Fibroblast of the aortic adventitia (primary cell): ENCODE data around the gene NINJ2. TPM values are rescaled to one million over a fixed set of nuclear protein-coding genes. Genes with fewer than 3 reads are reported as not detected.
"Not testable (repeated sequence)": the region's sequence is repeated elsewhere in the genome, so short reads cannot be mapped to it uniquely, and the experiment has no call there.

Experiments used
- DNase-seq: peaks from one replicate; pipeline ENCODE4 v3.0.0-alpha.2; 2010; ENCODE audit warnings: low read depth
- H3K4me3 ChIP-seq: 2 replicates; pipeline ENCODE4 v1.5.1; 2011; ENCODE audit warnings: low read depth, mild to moderate bottlenecking, control low read depth, low read length, moderate library complexity
- total RNA-seq: library from RNA; depleted of rRNA; stranded (reverse); fragments of >200 nt; gene quantifications from 2 replicates; pipeline ENCODE4 v1.2.3, GENCODE V29; 2012; ENCODE audit warnings: low replicate concordance
- TF ChIP-seq, protein P1 (sequence below): IDR thresholded peaks from 2 replicates; pipeline ENCODE4 v1.5.1; 2011; ENCODE audit warnings: mild to moderate bottlenecking, low read length, control low read depth, inconsistent platforms; ENCODE audit not compliant: insufficient read depth

Gene NINJ2
- total RNA-seq, 1 donor, result 0.45 TPM

DNA sequence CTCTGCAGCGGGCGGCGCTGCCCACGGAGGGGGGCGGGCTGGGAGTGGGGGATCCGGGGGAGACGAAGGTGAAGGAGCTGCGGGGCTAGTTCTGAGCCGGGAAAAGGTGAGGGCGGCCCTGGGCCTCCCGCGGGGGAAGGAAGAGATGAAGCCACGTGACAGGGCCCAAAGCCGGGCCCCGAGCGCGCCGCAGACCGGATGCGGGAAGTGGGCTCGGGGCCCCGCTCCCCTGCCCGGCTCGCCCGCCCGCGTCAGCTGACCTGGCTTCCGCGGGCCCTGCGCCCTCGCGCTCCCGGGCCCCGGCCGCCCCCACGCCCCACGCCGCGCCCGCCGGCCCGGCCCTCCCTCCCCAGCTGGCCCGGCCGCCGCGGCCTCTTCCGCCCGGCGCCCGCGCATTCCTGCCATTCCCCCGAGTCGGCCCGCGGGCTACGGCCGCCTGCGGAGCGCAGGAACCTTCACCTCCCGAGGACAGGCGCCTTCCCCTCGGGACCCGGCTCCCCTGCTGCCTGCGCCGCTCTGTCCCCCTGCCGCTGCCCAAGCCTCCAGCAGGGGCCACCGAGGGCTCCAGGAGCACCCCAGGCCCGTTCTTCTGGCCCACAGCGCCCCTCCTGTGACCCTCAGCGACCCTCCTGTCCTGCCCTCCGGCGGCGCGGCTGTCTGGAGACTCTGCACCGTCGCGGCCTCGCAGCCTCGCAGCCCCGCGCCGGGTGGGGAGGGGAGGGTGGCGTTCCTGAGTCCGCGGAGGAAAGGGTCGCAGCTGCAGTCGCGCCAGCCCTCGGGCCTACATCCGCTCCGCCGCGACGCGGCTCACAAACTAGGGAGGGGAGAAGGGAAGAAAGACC is 20.4 kb downstream of the NINJ2 start:
- peak; percentile 26 for DNase-seq
- TF ChIP-seq, protein P1, sequence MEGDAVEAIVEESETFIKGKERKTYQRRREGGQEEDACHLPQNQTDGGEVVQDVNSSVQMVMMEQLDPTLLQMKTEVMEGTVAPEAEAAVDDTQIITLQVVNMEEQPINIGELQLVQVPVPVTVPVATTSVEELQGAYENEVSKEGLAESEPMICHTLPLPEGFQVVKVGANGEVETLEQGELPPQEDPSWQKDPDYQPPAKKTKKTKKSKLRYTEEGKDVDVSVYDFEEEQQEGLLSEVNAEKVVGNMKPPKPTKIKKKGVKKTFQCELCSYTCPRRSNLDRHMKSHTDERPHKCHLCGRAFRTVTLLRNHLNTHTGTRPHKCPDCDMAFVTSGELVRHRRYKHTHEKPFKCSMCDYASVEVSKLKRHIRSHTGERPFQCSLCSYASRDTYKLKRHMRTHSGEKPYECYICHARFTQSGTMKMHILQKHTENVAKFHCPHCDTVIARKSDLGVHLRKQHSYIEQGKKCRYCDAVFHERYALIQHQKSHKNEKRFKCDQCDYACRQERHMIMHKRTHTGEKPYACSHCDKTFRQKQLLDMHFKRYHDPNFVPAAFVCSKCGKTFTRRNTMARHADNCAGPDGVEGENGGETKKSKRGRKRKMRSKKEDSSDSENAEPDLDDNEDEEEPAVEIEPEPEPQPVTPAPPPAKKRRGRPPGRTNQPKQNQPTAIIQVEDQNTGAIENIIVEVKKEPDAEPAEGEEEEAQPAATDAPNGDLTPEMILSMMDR, result peak; percentile 27
- peak overlapping the region; percentile 47 for H3K4me3 ChIP-seq

DNA sequence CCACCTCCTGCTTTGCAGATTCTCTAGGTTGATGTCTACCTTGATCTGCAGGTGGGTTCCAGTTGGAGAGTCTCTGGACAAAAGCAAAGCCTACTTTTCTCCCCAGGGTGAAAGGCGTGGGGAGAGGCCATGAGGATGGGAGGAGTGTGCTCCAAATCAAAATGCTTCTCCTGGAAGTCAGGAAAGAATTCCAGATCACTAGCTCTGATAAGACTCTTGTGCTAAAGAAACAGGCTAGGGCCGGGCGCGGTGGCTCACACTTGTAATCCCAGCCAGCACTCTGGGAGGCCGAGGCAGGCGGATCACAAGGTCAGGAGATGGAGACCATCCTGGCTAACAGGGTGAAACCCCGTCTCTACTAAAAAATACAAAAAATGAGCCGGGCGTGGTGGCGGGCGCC is 21.9 kb downstream of the NINJ2 start:
- not testable (repeated sequence) for DNase-seq, H3K4me3 ChIP-seq

DNA sequence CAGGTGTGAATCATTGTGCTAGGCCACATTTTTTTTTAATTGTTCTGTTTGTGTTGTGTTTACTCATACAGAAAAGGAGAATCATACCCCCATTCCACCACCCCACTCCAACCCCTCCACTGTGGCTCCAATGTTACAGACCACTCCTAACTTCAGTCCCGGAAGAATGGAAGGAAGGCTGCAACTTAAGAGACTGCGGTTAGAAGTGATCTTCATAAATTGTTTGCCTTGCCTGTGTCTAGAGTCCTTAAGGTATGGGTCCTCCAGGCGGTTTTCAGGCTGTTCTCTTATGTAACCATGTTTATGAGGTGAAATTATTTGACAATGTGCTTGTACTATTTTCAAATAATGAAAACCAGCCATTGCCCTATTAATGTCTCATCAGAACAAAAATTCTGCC is 22.5 kb downstream of the NINJ2 start:
- DNase-seq, result no peak
- no peak overlapping the region for H3K4me3 ChIP-seq
- TF ChIP-seq, protein P1, result no peak

DNA sequence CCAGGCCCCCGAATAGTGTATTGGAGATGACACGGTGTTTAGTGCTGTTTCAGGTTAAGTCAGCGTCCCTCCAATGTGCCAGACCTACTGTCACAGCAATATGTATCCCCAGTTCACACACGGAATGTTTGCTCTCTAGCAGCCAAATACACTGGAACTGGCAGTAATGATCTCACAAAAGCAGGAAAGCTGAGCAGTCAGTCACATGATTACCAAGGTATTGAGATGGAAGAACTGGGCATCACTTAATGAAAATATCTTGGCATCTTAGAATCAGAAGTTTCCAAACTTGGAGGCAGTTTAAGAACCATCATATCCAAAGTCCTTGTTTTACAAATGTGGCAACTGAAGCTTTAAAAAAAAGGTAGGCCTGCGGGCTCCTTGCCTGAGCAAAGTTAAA is 23.3 kb downstream of the NINJ2 start:
- no peak for DNase-seq
- TF ChIP-seq, protein P1, result no peak
- no peak overlapping the region for H3K4me3 ChIP-seq

DNA sequence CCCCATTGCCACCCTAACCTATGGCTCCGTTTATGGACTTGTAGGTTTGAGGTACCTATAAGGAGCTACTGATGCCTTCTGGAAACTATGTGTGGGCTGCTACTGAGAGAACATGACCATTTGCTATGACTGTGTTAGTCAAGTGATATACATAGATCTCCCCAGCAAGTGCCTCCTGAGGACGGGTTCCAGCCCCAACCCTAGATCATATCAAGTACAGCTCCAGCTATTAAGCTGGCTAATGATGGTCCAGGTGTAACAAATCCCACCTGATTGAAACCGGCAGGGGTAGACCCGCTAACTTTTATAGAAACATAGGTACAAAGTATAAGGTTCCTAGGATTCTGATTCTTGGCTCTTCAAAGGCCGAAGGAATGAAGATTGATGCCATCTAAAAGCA is 23.7 kb downstream of the NINJ2 start:
- no peak overlapping the region for H3K4me3 ChIP-seq
- no peak for DNase-seq
- TF ChIP-seq, protein P1, result no peak

DNA sequence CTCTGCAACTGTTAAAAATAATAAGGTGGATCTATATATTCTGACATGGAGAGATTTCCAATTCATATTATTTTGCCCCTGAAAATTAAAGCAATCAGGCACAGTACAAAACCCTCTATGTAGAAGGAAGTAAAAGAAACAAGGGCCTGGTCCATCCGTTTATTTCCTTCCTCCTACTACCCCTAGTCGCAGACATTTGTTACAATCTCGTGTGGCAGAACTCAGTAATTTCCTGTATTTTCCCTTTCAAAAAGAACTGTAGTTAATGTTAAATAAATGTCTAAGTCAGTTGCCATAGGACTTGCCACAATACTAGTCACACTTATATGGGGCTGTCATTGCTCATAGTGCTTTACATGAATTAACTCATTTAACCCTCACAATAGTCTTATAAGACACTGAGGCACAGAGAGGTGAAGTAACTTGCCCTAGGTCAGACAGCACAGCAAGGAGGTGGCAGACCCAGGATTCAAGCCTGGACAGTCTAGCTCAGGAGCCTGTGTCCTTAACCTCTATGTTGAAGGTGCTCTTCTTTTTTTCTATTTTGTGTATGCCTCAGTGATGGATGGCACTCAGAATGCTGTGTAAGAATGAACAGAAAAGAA is 24.2 kb downstream of the NINJ2 start:
- TF ChIP-seq, protein P1, result no peak
- DNase-seq, result no peak
- H3K4me3 ChIP-seq, result no peak overlapping the region

DNA sequence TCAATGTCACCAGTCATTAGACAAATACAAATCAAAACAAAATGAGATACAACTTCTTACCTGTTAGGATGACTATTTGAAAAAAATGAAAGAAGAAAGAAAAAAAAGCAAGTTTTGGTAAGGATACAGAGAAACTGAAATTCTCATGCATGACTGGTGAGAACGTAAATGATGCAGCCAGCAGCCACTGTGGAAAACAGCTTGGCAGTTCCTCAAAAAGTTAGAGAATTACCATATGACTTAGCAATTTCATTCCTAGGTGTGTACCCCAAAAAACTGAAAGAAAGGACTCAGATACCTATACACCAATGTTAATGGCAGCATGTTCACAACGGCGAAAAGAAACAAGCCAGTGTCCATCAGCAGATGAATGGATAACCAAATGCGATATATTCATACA is 26.6 kb downstream of the NINJ2 start:
- TF ChIP-seq, protein P1, result no peak
- no peak overlapping the region for H3K4me3 ChIP-seq
- DNase-seq, result no peak
